Heart left ventricle (tissue), 16 donors: ENCODE results near the gene WRAP73. TPM values are rescaled to one million over a fixed set of nuclear protein-coding genes. Genes with fewer than 3 reads are reported as not detected.

Experiments used
- ATAC-seq, 4 donors: fragments of 200-7000 bp; cut with Tn5 transposase; one replicate each; pipeline ENCODE4 v1.9.1; 2020 to 2022; ENCODE audit warnings: moderate library complexity in 4 of 4, mild to moderate bottlenecking in 3 of 4, moderate number of reproducible peaks in 1 of 4
- DNase-seq, 5 donors: peaks; one replicate each; pipeline ENCODE4 v3.0.0-alpha.2; 2020
- H3K27ac ChIP-seq, 12 donors: fragments of 200-600 bp; sonication (generic) in 4 of 12; one replicate each; pipeline versions ENCODE4 v1.5.0 to v1.8.0; 2016 to 2022; ENCODE audit warnings: mild to moderate bottlenecking in 2 of 12
- H3K27me3 ChIP-seq, 9 donors: fragments of 200-600 bp; sonication (generic) in 2 of 9; one replicate each; pipeline versions ENCODE4 v1.5.1 to v1.8.0; 2016 to 2022; ENCODE audit warnings: mild to moderate bottlenecking in 3 of 9
- H3K36me3 ChIP-seq, 9 donors: fragments of 200-600 bp; sonication (generic) in 2 of 9; one replicate each; pipeline versions ENCODE4 v1.5.0 to v1.8.0; 2018 to 2022; ENCODE audit warnings: mild to moderate bottlenecking in 2 of 9
- H3K4me1 ChIP-seq, 12 donors: fragments of 200-600 bp; sonication (generic) in 4 of 12; one replicate each; pipeline versions ENCODE4 v1.5.0 to v1.8.0; 2016 to 2022; ENCODE audit warnings: mild to moderate bottlenecking in 3 of 12
- H3K4me3 ChIP-seq, 12 donors: fragments of 200-600 bp; sonication (generic) in 4 of 12; one replicate each; pipeline versions ENCODE4 v1.5.0 to v1.8.0; 2017 to 2022; ENCODE audit warnings: mild to moderate bottlenecking in 9 of 12, moderate library complexity in 4 of 12
- H3K9me3 ChIP-seq, 12 donors: fragments of 200-600 bp; sonication (generic) in 4 of 12; one replicate each; pipeline versions ENCODE4 v1.5.0 to v1.8.0; 2016 to 2022; ENCODE audit warnings: mild to moderate bottlenecking in 1 of 12
- CTCF ChIP-seq, 12 donors: fragments of 200-600 bp; sonication (generic) in 4 of 12; IDR thresholded peaks; one replicate each; pipeline versions ENCODE4 v1.5.0 to v1.8.0; 2018 to 2022; ENCODE audit warnings: antibody characterized with exemption in 12 of 12, mild to moderate bottlenecking in 5 of 12
- POLR2A ChIP-seq, 2 donors: fragments of 450-650 bp; IDR thresholded peaks; one replicate each; pipeline ENCODE4 v1.6.1; 2017; ENCODE audit warnings: antibody characterized with exemption in 2 of 2, mild to moderate bottlenecking in 2 of 2, moderate library complexity in 2 of 2
- WGBS, 4 donors: extraction: QIAGEN DNeasy Blood & Tissue Kit in 2 of 4; methylation state at CpG; one replicate each; pipeline versions ENCODE4 v1.1.5 to v1.1.7; 2013 to 2018; 5-methylcytosine and 5-hydroxymethylcytosine counted together
- intact Hi-C, 10 donors: fragments of 100-400 bp; cut with DNase I; formaldehyde crosslinking; loops; one replicate each; pipeline versions ENCODE4 v1.11.1 to v1.14.2; 2022
- polyA plus RNA-seq, 2 donors: library from polyadenylated mRNA; stranded (reverse); fragments of 200-250 nt; gene quantifications; one replicate each; pipeline ENCODE4 v1.2.3, GENCODE V29; 2013
- total RNA-seq, 9 donors: library from RNA; depleted of rRNA in 2 of 9; stranded (reverse); fragments of >200 nt in 2 of 9; fragmentation: NEBNext Ultra II Directional in 3 of 9; extraction: Animal tissue kit (Norgen Biotek cat#: 25700) in 3 of 9; gene quantifications; one replicate each; pipeline versions ENCODE4 v1.1.0 to v1.2.4, GENCODE V29; 2016 to 2023
- donor health status: ischemic (EF 13 %, LVEDD 7.1; RV severe dilation, severe dysfunction).
- donor health status: healthy with polysubstance abuse.
- donor health status: DM: no; HTN: yes; CAD: no.
- donor health status: DM: no; HTN: no; CAD: no.
- donor health status: ischemic (EF 25% LVEDD 6.9; RV normal size, moderate dysfunction).
- donor health status: ischemic (EF 25% LVEDD 5.7; RV mildly dilated, moderate dysfunction).
- donor health status: healthy.
- donor health status: DM: yes; HTN: yes; CAD: no.
- donor health status: ischemic (EF 35%, LVEDD 5.7; RV mildly dilated, moderate dysfunction).
- donor health status: nonischemic (EF 11% LVEDD 7.7; RV severe dilation, severe dysfunction).
- donor health status: DM: yes; HTN: yes; CAD: no.
- donor health status: PGD.
- donor health status: ischemic (EF 29% LVEDD 5.4; RV normal size, mild dysfunction).
- donor health status: nonischemic (EF 23%, LVEDD 6.1; RV moderate dilation, normal function).

Gene WRAP73
- total and polyA plus RNA-seq, 11 donors: 8.5 to 21.6 (median 11.3) TPM

GRCh38 chr1:3672231-3672970 lies 22.5 kb upstream of the WRAP73 start:
- Histone ChIP-seq H3K9me3 (no peaks in the 10 kb centered on the region), H3K36me3 (no peaks in the 10 kb centered on the region), H3K4me1 (peaks cover 0 to 18% (median 7%) of the 10 kb centered on the region in 12 donors), H3K4me3 (no peak overlapping the region), H3K27me3 (peaks cover 0 to 22% (median 0%) of the 10 kb centered on the region in 9 donors), H3K27ac (no peak overlapping the region)
- peak in 2 of 5 donors; percentile 9 to 59 for DNase-seq
- WGBS, 4 donors: 82 to 87% (median 83%) methylated on average over 21 of the region's 21 CpGs
- no peak for ATAC-seq
- TF ChIP-seq POLR2A (IDR thresholded peaks at IDR 0.05) (no peak), CTCF (IDR thresholded peaks at IDR 0.05) (no peak)
- intact Hi-C loops: no loop called here

- ATAC-seq (no peak), DNase-seq (peak in 3 of 5 donors; percentile 20 to 54 (median 21))
- no peak overlapping the region for H3K27ac ChIP-seq
- H3K9me3 ChIP-seq: no peaks in the 10 kb centered on the region
- TF ChIP-seq CTCF (IDR thresholded peaks at IDR 0.05) (no peak), POLR2A (IDR thresholded peaks at IDR 0.05) (no peak)
- no peaks in the 10 kb centered on the region for H3K36me3 ChIP-seq
- no peak overlapping the region for H3K4me3 ChIP-seq
- peaks cover 0 to 22% (median 0%) of the 10 kb centered on the region in 9 donors for H3K27me3 ChIP-seq
- intact Hi-C loops: no loop called here
- WGBS, 4 donors: 55 to 63% (median 58%) methylated on average over 25 to 29 of the region's 29 CpGs
- peaks cover 0 to 15% (median 7%) of the 10 kb centered on the region in 12 donors for H3K4me1 ChIP-seq
These were observed 21.7 kb upstream of the WRAP73 start for GRCh38 chr1:3671371-3672180.

DNA sequence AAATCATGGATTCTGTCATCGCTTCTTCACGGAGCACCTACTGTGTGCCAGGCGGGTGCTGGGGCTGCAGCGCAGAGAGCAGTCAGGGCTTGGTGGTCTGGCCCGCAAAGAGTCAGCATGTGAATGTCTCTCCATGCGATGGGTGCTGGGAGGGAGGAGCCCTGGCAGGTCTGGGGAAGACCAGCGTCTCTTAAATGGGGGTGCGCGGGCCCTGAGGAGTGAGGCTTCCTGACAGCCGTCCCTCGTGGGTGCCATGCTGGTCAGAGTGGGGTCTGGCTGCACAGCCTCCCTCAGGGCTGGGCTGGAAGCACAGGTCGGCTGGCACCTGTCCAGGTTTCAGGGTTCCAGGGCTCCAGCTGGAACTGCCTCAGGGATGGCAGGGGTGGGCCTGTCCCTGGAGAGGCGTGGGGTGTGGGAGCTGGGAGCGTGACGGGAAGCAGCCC lies 20.9 kb upstream of the WRAP73 start:
- DNase-seq (peak in 3 of 5 donors; percentile 11 to 60 (median 32)), ATAC-seq (no peak)
- 76 to 90% (median 87%) methylated on average over 9 to 15 of the region's 15 CpGs for WGBS, 4 donors
- Histone ChIP-seq H3K36me3 (no peaks in the 10 kb centered on the region), H3K27me3 (peaks cover 0 to 22% (median 0%) of the 10 kb centered on the region in 9 donors), H3K4me1 (peaks cover 0 to 15% (median 7%) of the 10 kb centered on the region in 12 donors), H3K9me3 (no peaks in the 10 kb centered on the region), H3K27ac (no peak overlapping the region), H3K4me3 (no peak overlapping the region)
- intact Hi-C loops: no loop called here
- TF ChIP-seq CTCF (IDR thresholded peaks at IDR 0.05) (no peak), POLR2A (IDR thresholded peaks at IDR 0.05) (no peak)

GRCh38 chr1:3669971-3670431 lies 20.1 kb upstream of the WRAP73 start:
- TF ChIP-seq POLR2A (IDR thresholded peaks at IDR 0.05) (no peak), CTCF (IDR thresholded peaks at IDR 0.05) (no peak)
- ATAC-seq (no peak), DNase-seq (peak in 3 of 5 donors; percentile 15 to 40 (median 22))
- intact Hi-C loops: no loop called here
- H3K4me3 ChIP-seq: no peak overlapping the region
- no peaks in the 10 kb centered on the region for H3K9me3 ChIP-seq
- no peaks in the 10 kb centered on the region for H3K36me3 ChIP-seq
- peaks cover 0 to 22% (median 0%) of the 10 kb centered on the region in 9 donors for H3K27me3 ChIP-seq
- peaks cover 0 to 15% (median 7%) of the 10 kb centered on the region in 12 donors for H3K4me1 ChIP-seq
- no peak overlapping the region for H3K27ac ChIP-seq
- 84 to 93% (median 92%) methylated on average over 5 to 9 of the region's 9 CpGs for WGBS, 4 donors
